Activated T-cell treated with anti-CD3 and anti-CD28 coated beads for 4 hours (primary cell): ENCODE measurements around the gene ATF6B.

Source experiments
- DNase-seq: peaks from one replicate; pipeline ENCODE4 v3.0.0-alpha.2; 2020

Gene ATF6B

DNA sequence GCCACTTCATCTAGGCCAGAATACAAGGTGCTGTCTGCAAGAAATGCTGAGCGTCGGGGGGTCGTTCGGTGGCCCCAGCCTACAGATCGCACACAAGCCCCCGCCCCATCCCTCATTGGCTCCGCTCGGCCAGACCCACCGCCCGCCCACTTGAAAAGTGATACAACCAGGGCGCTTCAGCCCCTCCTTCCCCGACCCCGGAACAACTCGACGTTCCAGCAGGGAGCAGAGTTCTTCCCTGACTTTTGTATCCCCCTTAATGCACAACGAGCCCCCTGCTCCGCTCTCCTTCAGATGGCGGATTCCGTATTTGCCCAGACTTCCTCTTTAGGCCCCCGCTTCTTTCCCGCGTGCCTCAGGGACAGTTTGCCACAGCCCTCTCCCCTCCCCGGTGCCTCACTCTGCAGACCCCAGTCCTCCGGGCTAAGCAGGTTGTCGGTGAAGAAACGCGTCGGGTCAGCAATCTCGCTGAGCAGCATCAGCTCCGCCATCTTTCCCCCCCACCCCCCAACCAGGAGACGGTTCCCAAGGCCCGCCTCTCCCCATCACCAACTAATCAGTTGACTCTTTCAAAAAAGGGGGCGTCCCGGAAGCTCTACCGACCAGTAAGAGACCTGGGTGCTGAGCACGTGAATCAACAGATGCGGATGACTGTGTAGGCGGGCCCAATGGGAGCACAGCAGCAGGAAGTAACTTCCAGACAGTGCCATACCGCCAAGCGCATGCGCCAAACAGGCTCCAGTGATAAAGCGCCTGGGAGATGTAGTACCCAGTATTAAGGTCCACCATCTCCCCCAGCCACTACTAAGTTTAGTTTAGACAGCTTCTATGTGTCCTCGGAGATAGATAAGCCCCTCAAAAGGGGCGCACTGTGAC is at the start of gene ATF6B:
ATF6B (minus strand) TSS at position 530 of the 876 bp plus-strand sequence; CDS start at position 491, 39 bp downstream.
- peak; percentile 94 for DNase-seq

DNA sequence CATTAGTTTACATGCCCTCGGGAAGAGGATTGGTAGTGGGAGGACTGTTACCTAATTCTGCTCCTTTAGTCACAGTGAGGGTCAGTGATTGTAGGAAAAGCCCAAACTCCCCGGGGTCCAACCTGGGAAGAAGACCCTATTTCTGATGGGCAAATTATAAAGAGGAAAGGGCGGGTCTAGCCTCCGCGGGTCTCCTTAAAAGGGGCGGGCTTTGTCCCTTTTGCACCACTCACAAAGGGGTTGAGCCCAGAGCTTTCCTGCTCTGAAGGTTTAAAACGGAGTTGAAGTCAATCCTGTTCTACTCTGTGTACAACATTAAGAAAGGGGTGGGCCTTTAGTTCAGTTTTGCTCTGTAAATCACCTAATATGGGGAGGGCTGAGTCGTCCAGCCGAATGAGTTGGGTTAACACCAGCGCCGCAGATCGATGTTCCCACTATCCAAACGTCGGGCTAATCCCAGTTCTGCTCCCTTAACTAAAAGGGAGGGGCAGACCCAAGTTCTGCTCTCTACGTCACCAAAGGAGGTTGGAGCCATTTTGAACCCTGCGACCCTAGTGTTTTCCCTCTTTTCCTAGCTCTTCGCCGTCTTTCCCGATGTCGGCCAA is 49.2 kb upstream of the ATF6B start:
- DNase-seq = no peak

DNA sequence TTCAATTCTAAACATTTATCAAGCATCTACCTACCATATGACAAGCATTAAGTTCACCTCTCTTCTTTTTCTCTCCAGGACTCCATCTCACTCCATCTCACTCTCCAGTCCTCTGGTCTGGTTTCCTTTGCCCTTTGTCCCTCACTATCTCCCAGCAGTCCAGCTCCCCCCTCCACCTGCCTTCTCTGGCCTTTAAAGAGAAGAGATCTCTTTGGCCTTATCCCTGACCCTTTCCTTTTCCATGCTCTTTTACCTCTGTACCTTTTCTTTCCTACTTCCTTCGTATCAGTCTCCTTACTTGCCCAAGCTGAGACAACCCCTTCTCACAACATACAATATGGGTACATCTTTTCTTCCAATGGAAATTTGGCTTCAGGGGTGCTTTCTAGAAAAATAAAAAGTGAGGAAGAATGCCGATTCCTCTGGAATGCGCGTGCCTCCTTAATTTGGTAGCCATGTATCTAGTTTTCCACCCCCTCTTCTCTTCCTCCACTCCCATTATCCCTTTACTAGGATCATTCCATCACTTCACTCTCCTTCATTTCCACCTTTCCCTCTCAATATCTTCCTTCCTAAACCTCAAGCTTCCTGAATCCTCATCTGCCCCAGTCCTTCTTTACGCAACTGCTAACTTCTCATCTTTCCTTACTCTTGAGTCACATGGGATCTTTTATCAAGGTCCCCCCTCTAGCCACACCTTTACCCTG is 48.6 kb upstream of the ATF6B start:
- no peak for DNase-seq

DNA sequence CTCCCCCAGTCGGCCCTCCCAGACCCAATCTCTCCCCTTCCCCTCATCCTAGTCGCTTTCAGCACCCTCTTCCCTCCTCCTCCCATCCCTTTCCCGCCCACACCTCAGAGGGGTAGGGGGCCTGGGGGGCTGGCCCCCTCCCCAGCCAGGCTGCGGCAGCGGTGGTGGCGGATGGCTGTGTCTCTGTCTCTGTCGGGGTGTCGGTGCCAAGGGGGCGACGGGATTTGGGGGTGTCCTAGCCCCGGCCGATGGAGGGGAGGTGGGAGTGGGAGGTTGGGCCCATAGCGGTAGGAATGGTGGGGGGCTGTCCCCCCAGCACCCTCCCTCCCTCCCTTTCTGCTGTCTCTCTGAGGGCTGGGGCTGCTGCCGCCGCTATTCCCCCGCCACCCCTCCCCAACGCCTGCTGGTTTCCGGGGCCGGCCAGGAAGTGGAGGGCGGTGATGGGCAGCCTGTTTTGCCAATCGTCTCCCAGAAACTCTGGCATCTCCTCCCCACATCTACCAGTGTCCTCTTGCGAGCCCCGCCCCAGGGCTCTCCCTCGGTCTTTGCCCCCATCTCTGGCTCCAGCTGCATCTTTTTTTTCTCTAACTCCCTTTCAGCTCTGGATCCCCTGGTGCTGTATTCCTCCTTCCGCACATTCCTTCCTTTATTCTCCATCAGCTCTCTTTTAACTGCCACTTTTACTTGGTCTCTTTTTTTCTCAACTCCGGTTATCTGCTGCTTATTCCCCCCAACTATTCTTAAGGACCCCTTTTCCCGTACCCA is 47.8 kb upstream of the ATF6B start, which contains the start of gene AGPAT1:
AGPAT1 (minus strand) TSS at position 374 of the 765 bp plus-strand sequence. CDS start 4,588 bp downstream, outside the sequence.
- DNase-seq = peak; percentile 95

DNA sequence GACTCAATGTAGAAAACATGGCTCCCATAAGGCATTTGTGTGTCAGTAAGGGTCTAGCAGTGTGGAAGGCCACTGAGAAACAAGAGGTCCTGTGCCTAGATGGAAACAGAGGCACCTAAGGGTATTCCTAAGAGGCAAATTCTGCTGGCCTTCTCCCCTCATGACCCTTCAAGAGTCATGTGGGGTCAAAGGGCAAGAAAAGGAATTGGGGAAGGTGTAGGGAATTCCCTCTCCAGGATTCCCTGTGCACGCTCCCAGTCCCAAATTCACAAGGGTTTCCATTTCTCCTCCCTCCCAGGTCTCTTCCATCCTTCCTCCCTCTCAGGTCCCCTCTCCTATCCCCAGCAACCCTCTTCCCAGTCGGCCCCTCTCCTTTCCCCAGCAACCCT is 47.3 kb upstream of the ATF6B start:
- no peak for DNase-seq

DNA sequence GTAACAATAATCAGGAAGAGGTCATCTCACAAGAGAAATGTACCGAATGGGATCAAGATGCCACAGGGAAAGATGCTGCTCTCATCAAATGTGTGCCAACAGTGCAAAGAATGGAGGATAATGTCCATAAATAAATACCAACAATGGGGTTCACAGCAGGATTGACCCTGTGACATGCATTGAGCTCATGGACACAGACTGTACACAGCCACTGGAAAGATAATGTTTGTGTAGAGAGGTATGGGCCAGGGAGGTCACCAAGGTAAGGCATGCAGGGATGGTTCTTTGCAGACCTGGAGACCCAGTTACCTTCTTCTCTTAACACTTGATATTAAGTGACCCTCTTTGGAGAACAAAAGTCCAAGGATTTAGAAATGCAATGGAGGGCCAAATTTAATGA is 46.4 kb upstream of the ATF6B start:
- DNase-seq = no peak

DNA sequence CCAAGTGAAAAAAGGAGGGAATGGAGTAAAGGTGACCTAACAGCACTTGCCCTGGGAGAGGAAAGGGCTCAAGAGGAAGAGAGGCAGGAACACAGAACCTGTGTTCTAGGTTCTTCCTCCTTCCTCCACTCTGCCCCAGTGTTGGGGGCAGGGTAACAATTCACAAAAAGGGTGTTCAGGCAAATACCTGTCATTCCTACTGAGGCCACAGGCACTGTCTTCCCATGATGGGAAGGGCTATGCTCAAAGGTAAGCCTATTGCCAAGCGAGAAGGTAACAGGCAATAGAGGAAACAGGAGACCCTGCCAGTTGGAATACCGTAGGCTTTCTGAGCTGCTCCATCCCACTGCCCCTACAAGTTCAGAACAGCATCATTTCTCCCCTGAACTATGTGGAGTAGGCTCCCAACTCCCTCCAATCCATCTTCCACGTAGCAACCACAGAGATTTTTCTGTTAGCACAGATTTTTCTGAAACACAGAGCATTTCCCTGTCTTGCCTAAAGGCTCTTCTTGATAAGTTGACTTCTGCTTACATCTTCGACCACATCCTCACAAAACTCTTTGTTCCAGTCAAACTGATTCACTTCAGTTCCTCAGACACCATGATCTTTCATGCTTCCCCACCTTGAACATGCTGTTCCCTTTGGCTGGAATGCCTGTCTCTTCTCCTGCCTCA is 45.1 kb upstream of the ATF6B start:
- no peak for DNase-seq

DNA sequence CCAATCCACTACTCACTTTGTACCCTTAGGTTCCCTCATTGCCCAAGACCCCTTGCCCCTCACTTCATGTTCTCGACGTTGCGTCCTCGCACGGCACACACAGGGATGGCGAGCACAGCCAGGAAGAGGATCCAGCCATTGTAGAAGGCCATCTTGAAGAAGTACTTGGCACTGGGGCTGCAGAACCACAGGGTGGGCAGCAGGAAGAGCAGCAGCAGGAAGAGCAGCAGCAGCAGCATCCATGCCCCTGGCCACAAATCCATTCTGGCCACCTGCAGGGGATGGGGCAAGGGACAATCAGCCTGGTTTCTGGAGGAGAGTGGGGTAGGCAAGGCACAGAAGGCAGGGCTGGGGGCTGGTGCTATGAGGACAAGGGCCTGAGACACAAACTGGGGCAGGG is 43.2 kb upstream of the ATF6B start:
- DNase-seq = no peak

DNA sequence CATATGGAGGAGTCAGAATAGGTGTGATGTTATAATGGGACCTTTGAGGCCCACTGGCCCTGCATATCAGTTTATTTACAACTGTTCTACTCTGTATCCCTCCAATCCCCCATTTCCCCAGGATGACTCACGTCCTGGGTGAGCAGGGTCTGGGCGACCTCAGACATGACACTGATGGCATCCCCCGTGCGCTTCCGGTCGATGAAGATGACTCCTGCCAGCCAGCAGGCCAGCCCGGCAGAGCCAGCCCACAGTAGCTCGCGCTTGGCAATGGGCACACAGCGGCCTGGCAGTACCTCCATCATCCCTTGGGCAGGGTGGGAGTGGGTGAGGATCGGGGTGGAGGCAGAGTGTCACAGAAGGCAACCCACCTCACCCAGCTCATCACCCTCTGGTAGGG is 42.2 kb upstream of the ATF6B start:
- DNase-seq = no peak

DNA sequence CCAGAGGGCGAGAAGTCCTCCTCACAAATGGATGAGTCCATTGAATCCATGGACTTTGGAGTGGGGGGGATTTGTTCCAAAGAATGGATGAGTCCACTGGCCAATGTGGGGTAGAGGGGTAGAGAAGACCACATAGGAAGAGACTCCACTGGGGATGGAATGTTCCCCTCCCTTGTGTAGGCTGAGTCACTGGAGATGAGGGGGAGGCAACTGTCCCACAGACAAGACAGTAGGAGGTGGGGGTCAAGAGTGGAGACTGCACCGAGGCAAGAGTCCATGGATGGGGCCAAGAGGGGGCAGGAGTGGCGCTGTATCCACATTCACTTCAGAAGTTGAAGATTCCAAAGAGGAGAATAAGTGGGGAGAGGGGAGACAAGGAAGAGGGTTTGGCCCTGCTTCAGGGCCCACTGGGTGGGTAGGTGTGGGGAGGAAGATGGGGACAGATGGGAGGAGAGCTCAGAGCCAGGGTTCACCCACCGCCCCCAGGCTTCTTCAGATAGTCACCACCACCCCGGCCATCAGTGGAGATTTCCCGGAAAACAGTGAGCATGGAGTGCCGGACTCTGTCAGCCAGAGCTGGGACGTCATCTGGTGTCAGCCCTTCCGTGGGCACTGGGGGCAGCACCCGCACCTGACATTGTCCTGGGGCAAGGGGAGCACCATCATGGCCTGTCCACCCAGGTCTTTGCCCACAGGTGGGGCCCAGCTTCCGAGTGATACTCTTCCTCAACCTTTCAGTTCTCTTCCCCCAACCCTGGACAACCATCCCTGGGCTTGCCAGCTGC is 41.0 kb upstream of the ATF6B start:
- DNase-seq = no peak

DNA sequence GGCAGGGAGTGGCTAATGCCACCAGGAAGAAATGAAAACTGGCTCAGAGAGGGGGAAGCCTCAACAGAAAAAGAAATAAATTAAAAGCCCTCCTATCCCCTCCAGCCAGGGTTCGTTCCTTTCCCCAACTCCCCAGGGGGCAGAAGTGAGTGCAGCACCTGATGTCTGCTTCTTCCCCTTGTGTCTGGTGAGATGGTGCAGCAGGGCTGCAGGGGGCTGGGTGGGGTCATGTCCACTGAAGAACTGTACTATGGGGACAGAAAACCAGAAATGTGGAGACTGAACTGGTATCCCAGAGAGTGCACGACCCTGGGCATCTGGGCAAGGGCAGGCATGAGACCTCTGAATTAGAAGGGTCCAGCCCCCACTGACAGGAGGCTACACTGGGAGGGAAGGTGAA is 40.3 kb upstream of the ATF6B start:
- no peak for DNase-seq

DNA sequence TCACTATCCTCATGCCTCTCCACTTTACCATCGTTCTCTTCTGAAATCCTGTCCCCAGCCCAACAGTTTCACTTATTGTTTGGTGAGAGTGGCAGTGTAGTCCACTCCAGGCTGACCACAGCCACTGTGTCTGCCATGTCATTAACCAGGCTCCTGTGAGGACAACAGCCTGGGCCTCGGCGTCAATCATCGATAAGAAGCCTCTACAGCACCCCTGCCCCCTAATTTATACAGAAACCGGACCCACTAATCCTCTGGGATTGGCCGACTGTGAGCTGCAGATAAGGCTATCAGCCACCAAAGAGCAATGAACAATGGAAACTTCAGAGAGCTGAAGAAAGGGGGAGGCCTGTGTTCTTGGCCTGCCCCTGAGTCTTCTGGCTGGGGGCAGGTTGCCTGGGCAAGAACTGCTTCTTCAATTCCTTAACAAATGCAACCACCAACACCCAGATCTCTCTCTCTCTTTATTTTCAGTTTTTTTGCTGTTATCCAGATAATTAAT is 39.8 kb upstream of the ATF6B start:
- DNase-seq = no peak

DNA sequence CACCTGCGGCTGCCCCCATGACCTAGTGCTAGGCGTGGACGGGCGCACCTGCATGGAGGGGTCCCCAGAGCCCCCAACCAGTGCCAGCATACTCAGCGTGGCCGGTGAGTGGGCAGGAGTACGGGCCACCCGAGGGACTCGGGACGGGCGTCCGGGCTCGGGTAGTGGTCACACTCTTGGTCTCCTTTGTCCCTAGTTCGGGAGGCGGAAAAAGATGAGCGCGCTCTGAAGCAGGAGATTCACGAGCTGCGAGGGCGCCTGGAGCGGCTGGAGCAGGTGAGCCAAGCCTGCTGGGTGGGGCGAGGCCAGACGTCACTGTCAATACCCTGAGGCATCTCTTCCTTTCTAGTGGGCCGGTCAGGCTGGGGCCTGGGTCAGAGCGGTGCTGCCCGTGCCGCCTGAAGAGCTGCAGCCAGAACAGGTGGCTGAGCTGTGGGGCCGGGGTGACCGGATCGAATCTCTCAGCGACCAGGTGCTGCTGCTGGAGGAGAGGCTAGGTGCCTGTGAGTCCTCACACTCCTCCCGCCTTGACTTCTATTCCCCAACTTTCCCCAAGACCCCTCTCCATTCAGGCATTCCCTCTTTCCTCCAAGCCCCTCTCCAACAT is 39.2 kb upstream of the ATF6B start:
- no peak for DNase-seq

DNA sequence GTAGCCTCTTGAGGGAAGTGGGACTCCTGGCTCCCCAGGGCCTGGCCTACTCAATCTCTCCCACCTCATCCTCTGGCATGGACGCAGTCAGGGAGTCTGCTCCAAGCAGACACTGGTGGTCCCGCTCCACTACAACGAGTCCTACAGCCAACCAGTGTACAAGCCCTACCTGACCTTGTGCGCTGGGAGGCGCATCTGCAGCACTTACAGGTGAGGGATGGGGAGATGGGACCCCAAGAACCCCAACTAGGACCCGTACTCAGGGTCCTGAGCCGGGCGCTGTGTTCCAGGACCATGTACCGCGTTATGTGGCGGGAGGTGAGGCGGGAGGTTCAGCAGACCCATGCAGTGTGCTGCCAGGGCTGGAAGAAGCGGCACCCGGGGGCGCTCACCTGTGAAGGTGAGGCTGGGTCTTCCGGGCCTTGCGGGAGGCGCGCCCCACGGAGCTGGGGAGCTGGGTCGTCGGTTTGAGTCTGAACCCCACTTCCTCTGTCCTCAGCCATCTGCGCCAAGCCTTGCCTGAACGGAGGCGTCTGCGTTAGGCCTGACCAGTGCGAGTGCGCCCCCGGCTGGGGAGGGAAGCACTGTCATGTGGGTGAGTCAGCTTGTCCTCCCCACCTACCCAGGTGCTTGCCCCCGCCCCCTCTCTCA is 38.5 kb upstream of the ATF6B start:
- DNase-seq = no peak

DNA sequence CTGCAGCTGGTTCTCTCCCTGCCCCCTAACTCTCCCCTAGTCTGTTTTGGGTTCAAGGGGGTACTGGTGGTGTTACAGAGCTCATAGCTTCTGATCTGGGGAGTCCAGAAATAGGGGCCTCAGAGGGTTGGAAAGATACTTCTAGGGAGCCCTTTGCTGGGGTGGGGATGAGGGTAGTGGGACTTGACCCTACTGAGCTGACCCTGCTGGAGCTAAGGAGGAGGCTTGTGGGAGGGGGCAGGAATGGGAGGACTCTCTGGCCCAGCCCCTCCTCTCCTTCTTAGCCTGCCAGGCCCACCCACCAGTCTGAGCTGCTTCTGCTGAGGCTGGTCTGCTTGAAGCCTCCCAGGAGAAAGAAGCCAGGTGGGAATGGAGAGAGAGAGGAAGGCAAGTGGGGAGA is 36.2 kb upstream of the ATF6B start, which contains the start of gene EGFL8:
EGFL8 (plus strand) TSS at position 301 of the 400 bp plus-strand sequence. CDS start 1,571 bp downstream, outside the sequence.
- DNase-seq = no peak

DNA sequence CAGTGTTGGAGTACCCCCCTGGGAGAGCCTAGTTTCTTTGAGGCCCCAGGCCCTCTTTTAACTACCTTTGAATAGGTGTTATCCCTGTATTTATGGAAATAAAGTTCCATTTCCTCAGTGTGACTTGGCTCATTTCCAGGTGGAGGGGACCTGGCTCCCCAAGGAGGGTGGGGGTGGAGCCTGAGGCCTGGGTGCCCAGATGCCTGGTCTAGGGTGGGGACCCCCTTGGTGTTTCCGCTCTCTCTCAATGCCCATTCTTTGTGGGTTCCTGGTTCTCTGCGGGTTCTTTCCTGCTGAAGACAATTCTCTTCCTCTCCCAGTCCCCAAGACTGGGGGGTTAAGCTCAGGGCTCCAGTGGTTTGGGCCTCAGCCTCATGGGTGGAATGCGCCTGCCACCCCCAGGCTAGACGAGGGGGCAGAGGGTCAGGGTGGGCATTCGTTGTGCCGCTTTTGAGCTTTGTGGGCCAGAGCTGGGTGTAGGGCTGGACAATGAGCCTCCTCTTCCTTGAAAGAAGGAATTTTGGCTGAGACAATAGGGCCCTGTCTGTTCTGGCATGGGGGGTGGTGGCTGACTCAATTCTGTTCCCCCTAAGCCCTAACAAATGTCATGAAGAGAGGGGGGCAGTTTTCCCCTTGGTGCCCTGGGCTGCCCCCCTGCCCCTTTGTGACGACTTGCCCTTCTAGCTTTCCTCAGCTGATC is 35.7 kb upstream of the ATF6B start:
- no peak for DNase-seq

DNA sequence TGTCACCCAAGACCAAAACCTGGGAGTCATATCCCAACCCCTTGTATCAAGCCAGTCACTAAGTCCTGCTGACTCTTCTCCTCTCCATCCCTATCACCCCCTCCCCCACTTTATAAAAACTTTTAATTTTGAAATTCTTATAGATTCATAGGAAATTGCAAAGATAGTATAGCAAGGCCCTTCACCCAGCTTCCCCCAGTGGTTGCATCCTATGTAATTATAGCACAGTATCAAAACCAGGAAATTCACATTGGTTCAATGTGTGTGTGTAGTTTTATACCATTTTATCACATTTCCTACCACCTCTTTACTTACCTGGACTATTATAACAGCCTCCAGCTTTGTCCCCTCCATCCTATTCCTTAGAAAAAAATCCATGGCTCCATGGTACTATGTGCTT is 30.0 kb upstream of the ATF6B start:
- no peak for DNase-seq

DNA sequence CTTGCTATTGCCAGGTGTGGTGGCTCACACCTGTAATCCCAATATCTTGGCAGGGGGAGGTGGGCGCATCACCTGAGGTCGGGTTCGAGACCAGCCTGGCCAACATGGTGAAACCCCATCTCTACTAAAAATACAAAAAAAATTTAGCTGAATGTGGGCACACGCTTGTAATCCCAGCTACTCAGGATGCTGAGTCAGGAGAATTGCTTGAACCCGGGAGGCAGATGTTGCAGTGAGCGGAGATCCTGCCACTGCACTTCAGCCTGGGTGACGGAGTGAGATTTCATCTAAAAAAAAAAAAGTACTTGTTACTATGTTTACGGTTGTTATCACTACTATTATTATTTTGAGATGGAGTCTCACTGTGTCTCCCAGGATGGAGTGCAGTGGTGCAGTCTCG is 28.8 kb upstream of the ATF6B start:
- no peak for DNase-seq

DNA sequence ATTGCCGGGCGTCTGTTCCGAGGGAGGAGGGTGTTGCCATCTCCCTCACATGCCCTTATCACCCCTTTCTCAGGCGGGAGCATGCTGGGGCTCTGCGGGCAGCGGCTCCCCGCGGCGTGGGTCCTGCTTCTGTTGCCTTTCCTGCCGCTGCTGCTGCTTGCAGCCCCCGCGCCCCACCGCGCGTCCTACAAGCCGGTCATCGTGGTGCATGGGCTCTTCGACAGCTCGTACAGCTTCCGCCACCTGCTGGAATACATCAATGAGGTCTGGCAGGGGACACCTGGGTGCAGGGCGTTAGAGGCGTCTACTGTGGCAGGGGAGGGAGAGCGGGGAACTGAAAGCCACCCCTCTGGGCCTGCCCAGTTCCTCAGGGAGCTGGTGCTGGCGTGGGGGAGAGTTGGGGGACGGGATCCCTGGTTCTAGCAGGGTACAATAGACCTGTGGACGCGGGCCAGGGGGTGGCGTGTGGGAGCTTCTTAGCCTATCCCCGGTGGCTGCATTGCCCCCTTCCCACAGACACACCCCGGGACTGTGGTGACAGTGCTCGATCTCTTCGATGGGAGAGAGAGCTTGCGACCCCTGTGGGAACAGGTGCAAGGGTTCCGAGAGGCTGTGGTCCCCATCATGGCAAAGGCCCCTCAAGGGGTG is 26.6 kb upstream of the ATF6B start:
- DNase-seq = peak; percentile 32
